ENCODE measurements around the gene B4GALT5.

DNA sequence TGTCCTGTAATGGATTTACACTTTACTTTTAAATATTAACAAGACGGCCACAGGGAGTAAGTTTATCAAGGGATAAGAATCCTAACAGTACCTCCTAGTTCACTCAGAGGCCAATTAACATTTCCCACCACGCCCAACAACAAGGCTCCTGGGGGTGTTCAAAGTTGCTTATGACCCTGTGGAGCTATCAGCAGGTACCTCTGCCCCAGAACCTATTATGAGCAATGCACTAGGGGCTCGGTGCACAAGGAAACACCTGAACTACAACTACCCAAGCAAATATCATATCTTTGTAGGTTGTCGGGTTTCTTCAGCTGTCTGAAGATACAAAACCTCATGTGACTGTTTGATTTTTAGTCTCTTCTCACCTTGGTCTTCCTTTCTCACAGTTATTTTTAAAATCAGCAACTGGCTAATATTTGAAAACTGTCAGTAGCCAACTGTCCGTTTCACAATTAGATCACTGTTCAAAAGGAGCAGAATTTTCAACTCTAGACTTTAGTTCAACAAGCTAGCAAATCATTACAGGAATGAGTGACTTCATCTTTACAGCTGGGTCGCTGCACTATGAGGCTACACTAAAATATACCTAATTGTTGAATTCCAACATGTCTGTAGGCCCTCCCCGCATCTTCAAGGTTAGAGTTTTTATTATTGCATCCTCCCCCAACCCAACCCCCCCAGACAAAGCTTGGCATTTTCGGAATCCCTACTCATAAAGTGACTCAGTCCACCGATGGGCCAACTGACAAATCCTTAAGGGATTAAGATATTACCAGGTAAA is 38.1 kb downstream of the B4GALT5 start:
- TF ChIP-seq, protein P1, sequence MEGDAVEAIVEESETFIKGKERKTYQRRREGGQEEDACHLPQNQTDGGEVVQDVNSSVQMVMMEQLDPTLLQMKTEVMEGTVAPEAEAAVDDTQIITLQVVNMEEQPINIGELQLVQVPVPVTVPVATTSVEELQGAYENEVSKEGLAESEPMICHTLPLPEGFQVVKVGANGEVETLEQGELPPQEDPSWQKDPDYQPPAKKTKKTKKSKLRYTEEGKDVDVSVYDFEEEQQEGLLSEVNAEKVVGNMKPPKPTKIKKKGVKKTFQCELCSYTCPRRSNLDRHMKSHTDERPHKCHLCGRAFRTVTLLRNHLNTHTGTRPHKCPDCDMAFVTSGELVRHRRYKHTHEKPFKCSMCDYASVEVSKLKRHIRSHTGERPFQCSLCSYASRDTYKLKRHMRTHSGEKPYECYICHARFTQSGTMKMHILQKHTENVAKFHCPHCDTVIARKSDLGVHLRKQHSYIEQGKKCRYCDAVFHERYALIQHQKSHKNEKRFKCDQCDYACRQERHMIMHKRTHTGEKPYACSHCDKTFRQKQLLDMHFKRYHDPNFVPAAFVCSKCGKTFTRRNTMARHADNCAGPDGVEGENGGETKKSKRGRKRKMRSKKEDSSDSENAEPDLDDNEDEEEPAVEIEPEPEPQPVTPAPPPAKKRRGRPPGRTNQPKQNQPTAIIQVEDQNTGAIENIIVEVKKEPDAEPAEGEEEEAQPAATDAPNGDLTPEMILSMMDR (conservative IDR thresholded peaks at IDR 0.05 in 1 of 2, IDR thresholded peaks at IDR 0.05 in 1 of 2; ENCODE audit: low read depth in 1 of 2, low read length in 2 of 2): no peak
- no peak for TF ChIP-seq EZH2 (IDR thresholded peaks at IDR 0.05; ENCODE audit: low read length, missing control alignments)

Data from fibroblast of lung (primary cell).